ENCODE measurements around the gene AP5M1.
"Not testable (repeated sequence)": the region's sequence is repeated elsewhere in the genome, so short reads cannot be mapped to it uniquely, and the experiment has no call there.

AP5M1 gene

GRCh38 chr14:57268161-57269069 is at the start of gene AP5M1, which contains the start of gene EXOC5:
Gene AP5M1, plus strand, starts transcription at chr14:57268971. Its CDS starts 344 bp downstream, at chr14:57269315.
Gene EXOC5, minus strand, starts transcription at chr14:57268905. Its CDS starts 257 bp downstream, at chr14:57268648.
- no peak for TF ChIP-seq CTCF (conservative IDR thresholded peaks at IDR 0.05; ENCODE audit: low read depth)
- ChIA-PET CTCF (interaction anchor here (0.6 to 0.9 kb wide), 2 partner anchors 15 to 108 kb away, joined by 5 to 6 read pairs; no protein-coding TSS in a partner anchor), POLR2A (ENCODE audit: low non-redundant PET) (interaction anchor here (0.6 kb wide), 1 partner anchor 25 kb away, joined by 4 read pairs; no protein-coding TSS in a partner anchor)
- peak; percentile 66 for DNase-seq (ENCODE audit: low spot score)
- peak within 1 kb of the TSS; percentile 95 for H3K27ac ChIP-seq

- CTCF ChIA-PET, result no interaction called here
Observed at GRCh38 chr14:57221931-57222330, 46.8 kb upstream of the AP5M1 start.

GRCh38 chr14:57227083-57227482 is 41.7 kb upstream of the AP5M1 start:
- POLR2A ChIA-PET (ENCODE audit: low non-redundant PET), result no interaction called here
- no peak for TF ChIP-seq CTCF (conservative IDR thresholded peaks at IDR 0.05; ENCODE audit: low read depth)
- H3K27ac ChIP-seq, result no peak overlapping the region
- CTCF ChIA-PET, result no interaction called here
- no peak for DNase-seq (ENCODE audit: low spot score)

More at GRCh38 chr14:57221931-57222330, 46.8 kb upstream of the AP5M1 start:
- H3K27ac ChIP-seq, result no peak overlapping the region
- POLR2A ChIA-PET (ENCODE audit: low non-redundant PET), result no interaction called here
- DNase-seq (ENCODE audit: low spot score), result no peak
- no peak for TF ChIP-seq CTCF (conservative IDR thresholded peaks at IDR 0.05; ENCODE audit: low read depth)

- H3K27ac ChIP-seq; DNase-seq (ENCODE audit: low spot score); POLR2A ChIA-PET (ENCODE audit: low non-redundant PET); CTCF ChIA-PET: not testable (repeated sequence)
Observed at GRCh38 chr14:57228320-57228719, 40.5 kb upstream of the AP5M1 start.

- no peak for DNase-seq (ENCODE audit: low spot score)
- TF ChIP-seq CTCF (conservative IDR thresholded peaks at IDR 0.05; ENCODE audit: low read depth), result no peak
- no peak overlapping the region for H3K27ac ChIP-seq
- POLR2A ChIA-PET (ENCODE audit: low non-redundant PET), result no interaction called here
- CTCF ChIA-PET, result interaction anchor here (0.6 kb wide), 1 partner anchor 758 kb away, joined by 3 read pairs; no protein-coding TSS in a partner anchor
Observed at GRCh38 chr14:57232006-57232405, 36.8 kb upstream of the AP5M1 start.

- DNase-seq (ENCODE audit: low spot score); CTCF ChIA-PET; POLR2A ChIA-PET (ENCODE audit: low non-redundant PET); H3K27ac ChIP-seq: not testable (repeated sequence)
Observed at GRCh38 chr14:57240115-57240514, 28.7 kb upstream of the AP5M1 start.

GRCh38 chr14:57243320-57243719 is 25.5 kb upstream of the AP5M1 start:
- DNase-seq (ENCODE audit: low spot score), result no peak
- CTCF ChIA-PET, result no interaction called here
- POLR2A ChIA-PET (ENCODE audit: low non-redundant PET), result interaction anchor here (0.5 kb wide), 1 partner anchor 25 kb away, joined by 4 read pairs; the partner anchor contains the start of genes AP5M1 and EXOC5
- H3K27ac ChIP-seq, result no peak overlapping the region
- TF ChIP-seq CTCF (conservative IDR thresholded peaks at IDR 0.05; ENCODE audit: low read depth), result no peak

Measured in RWPE1 (cell line).